ENCODE results near the gene BCL11B.
A peak's percentile ranks its signal among the peaks of the same experiment; 100 is the strongest.

BCL11B gene

GRCh38 chr14:99216191-99216590, 55.8 kb downstream of the BCL11B start:
- no peak for DNase-seq

- DNase-seq: no peak
Measured at GRCh38 chr14:99215277-99215676, 56.7 kb downstream of the BCL11B start.

- no peak for DNase-seq
Measured at GRCh38 chr14:99214701-99215100, 57.3 kb downstream of the BCL11B start.

GRCh38 chr14:99213527-99213971, 58.4 kb downstream of the BCL11B start:
- DNase-seq: no peak

GRCh38 chr14:99213101-99213500, 58.9 kb downstream of the BCL11B start:
- peak; percentile 55 for DNase-seq

GRCh38 chr14:99212646-99213045, 59.4 kb downstream of the BCL11B start:
- no peak for DNase-seq

GRCh38 chr14:99212199-99212598, 59.8 kb downstream of the BCL11B start:
- no peak for DNase-seq

- DNase-seq: no peak
Measured at GRCh38 chr14:99211410-99211809, 60.6 kb downstream of the BCL11B start.

- DNase-seq: no peak
Measured at GRCh38 chr14:99210333-99210732, 61.7 kb downstream of the BCL11B start.

- DNase-seq: no peak
Measured at GRCh38 chr14:99209409-99209808, 62.6 kb downstream of the BCL11B start.

GRCh38 chr14:99208318-99208717, 63.7 kb downstream of the BCL11B start:
- no peak for DNase-seq

- no peak for DNase-seq
Measured at GRCh38 chr14:99207456-99207855, 64.5 kb downstream of the BCL11B start.

GRCh38 chr14:99206090-99206489, 65.9 kb downstream of the BCL11B start:
- DNase-seq: no peak

GRCh38 chr14:99205086-99205688, 66.8 kb downstream of the BCL11B start:
- DNase-seq: no peak

- DNase-seq: no peak
Measured at GRCh38 chr14:99203801-99204200, 68.2 kb downstream of the BCL11B start.

- DNase-seq: no peak
Measured at GRCh38 chr14:99203080-99203479, 68.9 kb downstream of the BCL11B start.

- DNase-seq: no peak
Measured at GRCh38 chr14:99202516-99202915, 69.5 kb downstream of the BCL11B start.

GRCh38 chr14:99201351-99202073, 70.5 kb downstream of the BCL11B start:
- DNase-seq: peak; percentile 52

GRCh38 chr14:99200654-99201005, 71.4 kb downstream of the BCL11B start:
- DNase-seq: no peak

GRCh38 chr14:99199846-99200653, 71.9 kb downstream of the BCL11B start:
- no peak for DNase-seq

- no peak for DNase-seq
Measured at GRCh38 chr14:99198746-99199502, 73.1 kb downstream of the BCL11B start.

- DNase-seq: no peak
Measured at GRCh38 chr14:99196310-99196650, 75.7 kb downstream of the BCL11B start.

- no peak for DNase-seq
Measured at GRCh38 chr14:99195602-99196309, 76.2 kb downstream of the BCL11B start.

Data from activated naive CD4-positive, alpha-beta T cell treated with anti-CD3 and anti-CD28 coated beads, Interleukin-2, amount 50 U/mL, for 16 hours (primary cell).